Measurements from ENCODE around the gene EIF3I. TPM values are rescaled to one million over a fixed set of nuclear protein-coding genes. Genes with fewer than 3 reads are reported as not detected.
A peak's percentile ranks its signal among the peaks of the same experiment; 100 is the strongest.

Gene EIF3I
- total and polyA plus RNA-seq, 2 of the 13 experiments (the other 11 are each of a cell fraction or from before 2014, with no cell fraction given), result 210 to 223 TPM

- TF ChIP-seq ZNF318 (CRISPR knock-in tag; IDR thresholded peaks at IDR 0.05), result no peak
- no peak for TF ChIP-seq ZNF781 (CRISPR knock-in tag; IDR thresholded peaks at IDR 0.05; ENCODE audit: borderline replicate concordance, not compliant biosample characterization)
- no peak for TF ChIP-seq JUN (CRISPR knock-in tag; IDR thresholded peaks at IDR 0.05)
- no peak for TF ChIP-seq ARNTL (CRISPR knock-in tag; IDR thresholded peaks at IDR 0.05)
- TF ChIP-seq ZSCAN29 (CRISPR knock-in tag; conservative IDR thresholded peaks at IDR 0.05), result peak; percentile 37; the same call in 1 of the 2 replicates
- TF ChIP-seq SP4 (CRISPR knock-in tag; IDR thresholded peaks at IDR 0.05), result no peak
- no peak for TF ChIP-seq ZNF784 (CRISPR knock-in tag; IDR thresholded peaks at IDR 0.05; ENCODE audit: borderline replicate concordance)
- TF ChIP-seq KMT2A (CRISPR knock-in tag; IDR thresholded peaks at IDR 0.05), result 0 out of 2 replicates have a peak, but pooled peaks have one; percentile 38
- no peak for TF ChIP-seq MYNN (CRISPR knock-in tag; IDR thresholded peaks at IDR 0.05; ENCODE audit: low read depth)
- no peak for TF ChIP-seq ZSCAN12 (CRISPR knock-in tag; IDR thresholded peaks at IDR 0.05)
- no peak for TF ChIP-seq PAX8 (CRISPR knock-in tag; IDR thresholded peaks at IDR 0.05; ENCODE audit: borderline replicate concordance)
- no peak for TF ChIP-seq GLI4 (CRISPR knock-in tag; IDR thresholded peaks at IDR 0.05; ENCODE audit: borderline replicate concordance)
- TF ChIP-seq HNF1B (CRISPR knock-in tag; IDR thresholded peaks at IDR 0.05), result 0 out of 2 replicates have a peak, but pooled peaks have one; percentile 24
- TF ChIP-seq ZNF747 (CRISPR knock-in tag; IDR thresholded peaks at IDR 0.05; ENCODE audit: borderline replicate concordance), result peak; percentile 59; the same call in 1 of the 2 replicates
- no peak for TF ChIP-seq HHEX (CRISPR knock-in tag; IDR thresholded peaks at IDR 0.05)
- no peak for TF ChIP-seq ZMAT5 (CRISPR knock-in tag; IDR thresholded peaks at IDR 0.05; ENCODE audit: borderline replicate concordance, low read depth)
- TF ChIP-seq HDAC2 (CRISPR knock-in tag; IDR thresholded peaks at IDR 0.05), result peak; percentile 68; the same call in 1 of the 2 replicates
- TF ChIP-seq KLF6 (CRISPR knock-in tag; IDR thresholded peaks at IDR 0.05), result no peak
Observed at GRCh38 chr1:32247983-32248889, 26.0 kb downstream of the EIF3I start (continued).

All from HepG2 (cell line).